Measurements from ENCODE around the gene TRAPPC2L.

TRAPPC2L gene

GRCh38 chr16:88894681-88895300 is 37.9 kb downstream of the TRAPPC2L start:
- Histone ChIP-seq H3K36me3 (replicated peaks) (no peaks in the 10 kb centered on the region), H3K27ac (no peak overlapping the region), H3K4me3 (ENCODE audit: low read depth, low read length) (no peak overlapping the region), H3K27me3 (replicated peaks) (peaks cover 6% of the 10 kb centered on the region)
- no peak for DNase-seq
- in situ Hi-C loops (cut with HindIII; ENCODE audit: low pct_ligation_motif_present, low sequenced_read_pairs), result no loop called here
- TF ChIP-seq, protein P1, sequence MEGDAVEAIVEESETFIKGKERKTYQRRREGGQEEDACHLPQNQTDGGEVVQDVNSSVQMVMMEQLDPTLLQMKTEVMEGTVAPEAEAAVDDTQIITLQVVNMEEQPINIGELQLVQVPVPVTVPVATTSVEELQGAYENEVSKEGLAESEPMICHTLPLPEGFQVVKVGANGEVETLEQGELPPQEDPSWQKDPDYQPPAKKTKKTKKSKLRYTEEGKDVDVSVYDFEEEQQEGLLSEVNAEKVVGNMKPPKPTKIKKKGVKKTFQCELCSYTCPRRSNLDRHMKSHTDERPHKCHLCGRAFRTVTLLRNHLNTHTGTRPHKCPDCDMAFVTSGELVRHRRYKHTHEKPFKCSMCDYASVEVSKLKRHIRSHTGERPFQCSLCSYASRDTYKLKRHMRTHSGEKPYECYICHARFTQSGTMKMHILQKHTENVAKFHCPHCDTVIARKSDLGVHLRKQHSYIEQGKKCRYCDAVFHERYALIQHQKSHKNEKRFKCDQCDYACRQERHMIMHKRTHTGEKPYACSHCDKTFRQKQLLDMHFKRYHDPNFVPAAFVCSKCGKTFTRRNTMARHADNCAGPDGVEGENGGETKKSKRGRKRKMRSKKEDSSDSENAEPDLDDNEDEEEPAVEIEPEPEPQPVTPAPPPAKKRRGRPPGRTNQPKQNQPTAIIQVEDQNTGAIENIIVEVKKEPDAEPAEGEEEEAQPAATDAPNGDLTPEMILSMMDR (IDR thresholded peaks at IDR 0.05; ENCODE audit: low read depth, low read length, missing control alignments), result no peak

GRCh38 chr16:88895335-88895734 is 38.4 kb downstream of the TRAPPC2L start:
- no peaks in the 10 kb centered on the region for H3K36me3 ChIP-seq (replicated peaks)
- H3K4me3 ChIP-seq (ENCODE audit: low read depth, low read length), result no peak overlapping the region
- peaks cover 6% of the 10 kb centered on the region for H3K27me3 ChIP-seq (replicated peaks)
- no peak overlapping the region for H3K27ac ChIP-seq
- no peak for DNase-seq
- TF ChIP-seq, protein P1 (IDR thresholded peaks at IDR 0.05; ENCODE audit: low read depth, low read length, missing control alignments), result no peak
- in situ Hi-C loops (cut with HindIII; ENCODE audit: low pct_ligation_motif_present, low sequenced_read_pairs), result no loop called here

DNA sequence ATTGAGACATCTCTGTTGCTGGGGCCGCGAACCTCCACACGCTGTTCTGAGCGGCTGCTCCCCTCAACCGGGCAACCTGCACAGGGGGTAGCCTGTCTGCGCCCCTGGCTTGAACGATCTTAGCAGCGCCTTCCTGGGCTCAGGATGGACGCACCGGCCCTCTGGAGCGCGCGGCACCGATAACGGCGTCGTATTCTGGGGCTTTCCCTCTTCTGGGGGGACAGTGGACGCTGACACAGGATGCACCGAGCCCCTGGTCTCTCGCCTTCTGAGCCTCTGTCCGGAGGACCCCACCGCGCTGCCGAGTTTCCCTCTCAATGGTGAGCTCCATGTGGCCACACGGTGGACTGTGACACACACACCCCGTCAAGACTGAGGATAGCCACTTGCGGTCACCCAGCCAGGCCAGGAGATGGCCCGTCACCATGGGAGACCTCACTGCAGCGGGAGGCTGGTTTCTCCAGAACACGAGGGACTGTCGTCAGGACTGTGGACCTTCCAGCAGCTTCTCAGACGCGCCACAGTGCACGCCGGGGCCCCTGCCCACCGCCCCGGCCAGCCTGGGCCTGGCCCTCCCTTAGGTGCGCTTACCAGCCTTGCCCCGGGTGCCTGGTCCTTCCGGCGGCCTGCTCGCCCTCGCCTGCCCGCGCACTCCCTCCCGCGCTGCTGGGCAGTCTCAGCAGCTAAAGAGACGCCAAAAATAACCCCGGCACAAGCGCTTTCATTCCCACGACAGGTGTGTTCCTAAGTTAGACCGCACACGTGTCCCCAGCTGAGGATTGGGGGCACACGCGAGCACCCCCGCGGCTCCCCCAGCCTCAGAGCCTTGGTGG is 39.5 kb downstream of the TRAPPC2L start:
- DNase-seq, result no peak
- Histone ChIP-seq H3K27ac (no peak overlapping the region), H3K4me3 (ENCODE audit: low read depth, low read length) (no peak overlapping the region), H3K36me3 (replicated peaks) (no peaks in the 10 kb centered on the region), H3K27me3 (replicated peaks) (peaks cover 6% of the 10 kb centered on the region)
- in situ Hi-C loops (cut with HindIII; ENCODE audit: low pct_ligation_motif_present, low sequenced_read_pairs), result no loop called here
- TF ChIP-seq, protein P1 (IDR thresholded peaks at IDR 0.05; ENCODE audit: low read depth, low read length, missing control alignments), result no peak

GRCh38 chr16:88897696-88898425 is 40.9 kb downstream of the TRAPPC2L start:
- in situ Hi-C loops (cut with HindIII; ENCODE audit: low pct_ligation_motif_present, low sequenced_read_pairs), result no loop called here

DNA sequence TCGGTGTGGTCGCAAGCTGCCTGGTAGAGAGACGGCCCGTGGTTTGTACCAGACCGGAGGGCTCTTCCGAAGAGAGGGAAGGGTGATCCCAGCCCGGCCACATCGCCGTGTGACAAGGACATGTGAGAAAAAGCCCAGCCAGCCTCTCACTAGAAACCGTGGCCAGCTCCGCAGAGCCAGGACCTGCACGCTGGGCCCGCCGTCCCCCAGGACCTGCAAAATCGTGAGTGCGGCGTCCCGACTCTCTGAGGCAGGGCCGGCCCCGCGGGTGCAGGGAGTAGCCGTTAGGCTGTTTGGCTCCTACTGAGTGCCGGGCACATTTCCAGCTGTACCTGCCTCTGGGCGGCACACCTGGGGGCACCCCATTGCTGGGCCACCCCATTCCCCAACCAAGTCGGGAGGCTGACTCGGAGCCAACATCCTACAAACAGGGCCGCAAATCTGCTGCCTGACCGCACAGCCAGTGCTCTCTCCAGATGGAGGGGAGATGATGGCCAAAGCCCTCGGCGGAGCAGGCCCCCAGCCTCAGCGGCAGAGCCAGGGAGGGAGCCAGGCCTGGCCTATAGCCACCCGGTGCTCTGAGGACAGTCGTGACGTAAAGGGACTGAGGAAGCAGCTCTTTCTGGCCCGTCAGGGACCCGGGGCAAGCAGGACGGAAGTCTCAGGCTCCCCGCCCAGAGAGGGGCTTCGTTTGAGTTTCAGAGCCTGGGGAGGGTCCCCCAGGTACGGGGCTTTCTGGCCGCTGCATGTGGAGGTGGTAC is 43.2 kb downstream of the TRAPPC2L start:
- no peak for DNase-seq
- in situ Hi-C loops (cut with HindIII; ENCODE audit: low pct_ligation_motif_present, low sequenced_read_pairs), result no loop called here
- peaks cover 7% of the 10 kb centered on the region for H3K27me3 ChIP-seq (replicated peaks)
- H3K4me3 ChIP-seq (ENCODE audit: low read depth, low read length), result no peak overlapping the region
- no peaks in the 10 kb centered on the region for H3K36me3 ChIP-seq (replicated peaks)
- TF ChIP-seq, protein P1 (IDR thresholded peaks at IDR 0.05; ENCODE audit: low read depth, low read length, missing control alignments), result no peak
- H3K27ac ChIP-seq, result no peak overlapping the region

More at GRCh38 chr16:88897696-88898425, 40.9 kb downstream of the TRAPPC2L start:
- DNase-seq, result no peak
- TF ChIP-seq, protein P1 (IDR thresholded peaks at IDR 0.05; ENCODE audit: low read depth, low read length, missing control alignments), result no peak
- Histone ChIP-seq H3K4me3 (ENCODE audit: low read depth, low read length) (no peak overlapping the region), H3K27ac (no peak overlapping the region), H3K27me3 (replicated peaks) (peaks cover 6% of the 10 kb centered on the region), H3K36me3 (replicated peaks) (no peaks in the 10 kb centered on the region)
